GM12878 (cell line): Measurements from ENCODE around the gene PNPLA8. TPM values are rescaled to one million over a fixed set of nuclear protein-coding genes. Genes with fewer than 3 reads are reported as not detected.

Source experiments
- ATAC-seq: fragments of 200-7000 bp; cut with Tn5 transposase; 3 replicates; pipeline ENCODE4 v1.9.1; 2020; ENCODE audit warnings: mild to moderate bottlenecking, moderate library complexity
- BruUV-seq: library from RNA; stranded (reverse); fragments of 400-500 nt; replicated peaks from 2 replicates; lab custom pipeline; 2021; lab: Mats Ljungman, UMichigan
- CTCF ChIA-PET: fragments of 300-600 bp; sonication (Branson Sonifier 250); formaldehyde crosslinking; extraction: SDS; loops from one replicate; lab custom pipeline; 2021; ENCODE audit warnings: inconsistent platforms; lab: Yijun Ruan, JAX
- POLR2A ChIA-PET: fragments of 350-600 bp; formaldehyde crosslinking; extraction: SDS; loops from one replicate; lab custom pipeline; 2021; ENCODE audit warnings: inconsistent platforms; lab: Charles Lee
- RAD21 ChIA-PET: fragments of 300-600 bp; sonication (Branson Sonifier 250); formaldehyde crosslinking; loops from one replicate; lab custom pipeline; 2023; ENCODE audit warnings: antibody characterized with exemption; ENCODE audit not compliant: unreplicated experiment; lab: Charles Lee
- SMC1A ChIA-PET: fragments of 300-600 bp; sonication (Branson Sonifier 250); formaldehyde crosslinking; loops from one replicate; lab custom pipeline; 2023; ENCODE audit not compliant: unreplicated experiment, uncharacterized antibody; lab: Charles Lee
- DNase-seq: peaks from one replicate; pipeline ENCODE4 v3.0.0-alpha.2; 2011; ENCODE audit warnings: low read depth, low spot score
- FAIRE-seq: peaks from 3 replicates; lab custom pipeline; 2011; peaks lifted over from hg19 to GRCh38; lab: Jason Lieb, UNC
- H2AFZ ChIP-seq: 2 replicates; pipeline ENCODE4 v1.6.0; 2011; ENCODE audit warnings: low read depth, low read length, control low read depth; ENCODE audit not compliant: control insufficient read depth
- H3K27ac ChIP-seq: 2 replicates; pipeline ENCODE4 v1.5.1; 2011; ENCODE audit warnings: control low read depth; ENCODE audit not compliant: control insufficient read depth, insufficient read depth
- H3K27me3 ChIP-seq, 2 experiments: replicated peaks in 1 of 2; 2 replicates each; pipeline versions ENCODE4 v1.6.0 to v1.6.1; 2011; ENCODE audit warnings: low read length in 1 of 2; ENCODE audit not compliant: control insufficient read depth in 2 of 2, insufficient read depth in 2 of 2
- H3K36me3 ChIP-seq, 2 experiments: 2 replicates each; pipeline ENCODE4 v1.5.1; 2011; ENCODE audit warnings: low read length in 1 of 2; ENCODE audit not compliant: control insufficient read depth in 2 of 2, insufficient read depth in 2 of 2
- H3K4me1 ChIP-seq: 2 replicates; pipeline ENCODE4 v1.6.1; 2011; ENCODE audit warnings: mild to moderate bottlenecking, low read length, moderate library complexity, mixed read lengths; ENCODE audit not compliant: control insufficient read depth, insufficient read depth
- H3K4me2 ChIP-seq: 2 replicates; pipeline ENCODE4 v1.6.0; 2011; ENCODE audit warnings: control low read depth; ENCODE audit not compliant: control insufficient read depth, insufficient read depth
- H3K4me3 ChIP-seq: fragments of 200-600 bp; sonication (generic); 2 replicates; pipeline ENCODE4 v1.5.1; 2016
- H3K79me2 ChIP-seq: 2 replicates; pipeline ENCODE4 v1.6.0; 2011; ENCODE audit warnings: low read length; ENCODE audit not compliant: control insufficient read depth, insufficient read depth
- H3K9ac ChIP-seq: 2 replicates; pipeline ENCODE4 v1.8.0; 2011; ENCODE audit warnings: low read length, control low read depth, mixed read lengths; ENCODE audit not compliant: control insufficient read depth, insufficient read depth
- H3K9me3 ChIP-seq: replicated peaks from 3 replicates; pipeline ENCODE4 v1.5.1; 2011; ENCODE audit warnings: mild to moderate bottlenecking, low read length; ENCODE audit not compliant: control insufficient read depth, insufficient read depth
- H4K20me1 ChIP-seq: 2 replicates; pipeline ENCODE4 v1.6.0; 2011; ENCODE audit not compliant: control insufficient read depth, insufficient read depth
- ASH2L ChIP-seq: fragments of 300-600, 200-600 bp; sonication (generic); IDR thresholded peaks from 2 replicates; pipeline ENCODE4 v1.6.1; 2017; ENCODE audit warnings: low read depth, mild to moderate bottlenecking, borderline replicate concordance
- CBX3 ChIP-seq: fragments of 200-600 bp; sonication (generic); IDR thresholded peaks from 2 replicates; pipeline ENCODE4 v1.6.1; 2016; ENCODE audit warnings: low read depth, borderline replicate concordance
- CHD1 ChIP-seq: IDR thresholded peaks from 2 replicates; pipeline ENCODE4 v1.6.1; 2012; ENCODE audit warnings: low read depth, low read length, improper control_type of control experiment
- CHD2 ChIP-seq: IDR thresholded peaks from 2 replicates; pipeline ENCODE4 v1.6.1; 2011; ENCODE audit warnings: low read depth, low read length, improper control_type of control experiment, borderline replicate concordance
- CREM ChIP-seq: IDR thresholded peaks from 2 replicates; pipeline ENCODE4 v1.6.1; 2014; ENCODE audit warnings: antibody characterized with exemption, low read depth
- LARP7 ChIP-seq: fragments of 450-650 bp; IDR thresholded peaks from 2 replicates; pipeline ENCODE4 v1.6.1; 2017; ENCODE audit warnings: mild to moderate bottlenecking
- MYC ChIP-seq: IDR thresholded peaks from 2 replicates; pipeline ENCODE4 v1.6.1; 2011; ENCODE audit warnings: mild to moderate bottlenecking, low read length, moderate library complexity, inconsistent platforms; ENCODE audit not compliant: insufficient read depth, insufficient replicate concordance, insufficient read length, severe bottlenecking
- NR2C1 ChIP-seq: fragments of 450-650 bp; IDR thresholded peaks from 2 replicates; pipeline ENCODE4 v1.6.1; 2017; ENCODE audit warnings: antibody characterized with exemption, mild to moderate bottlenecking, moderate library complexity
- NR2C2 ChIP-seq: IDR thresholded peaks from 2 replicates; pipeline ENCODE4 v1.6.1; 2011; ENCODE audit warnings: borderline replicate concordance, low read depth; ENCODE audit not compliant: control insufficient read depth, insufficient read length
- PML ChIP-seq: IDR thresholded peaks from 2 replicates; pipeline ENCODE4 v1.6.1; 2012; ENCODE audit warnings: low read length, inconsistent platforms
- POU2F2 ChIP-seq: IDR thresholded peaks from 3 replicates; pipeline ENCODE4 v1.6.1; 2011; ENCODE audit warnings: low read depth, mild to moderate bottlenecking, low read length, borderline replicate concordance
- RELA ChIP-seq: fragments of 450-650 bp; IDR thresholded peaks from 2 replicates; pipeline ENCODE4 v1.8.0; 2014; ENCODE audit warnings: borderline replicate concordance; ENCODE audit not compliant: partially characterized antibody
- SIN3A ChIP-seq: IDR thresholded peaks from 2 replicates; pipeline ENCODE4 v1.6.1; 2012; ENCODE audit warnings: low read depth, low read length, improper control_type of control experiment
- STAT1 ChIP-seq: fragments of 450-650 bp; conservative IDR thresholded peaks from 2 replicates; pipeline ENCODE4 v1.6.1; 2014; ENCODE audit warnings: antibody characterized with exemption, mild to moderate bottlenecking
- SUZ12 ChIP-seq: fragments of 200-600 bp; sonication (generic); IDR thresholded peaks from one replicate; pipeline ENCODE4 v1.6.1; 2018; ENCODE audit warnings: antibody characterized with exemption, mild to moderate bottlenecking; ENCODE audit not compliant: unreplicated experiment
- ZNF207 ChIP-seq: fragments of 450-650 bp; IDR thresholded peaks from 2 replicates; pipeline ENCODE4 v1.6.1; 2014; ENCODE audit warnings: antibody characterized with exemption, mild to moderate bottlenecking, borderline replicate concordance
- WGBS: methylation state at CpG from one replicate; pipeline ENCODE4 v1.1.6; 2016; ENCODE audit warnings: low lambda C conversion rate; ENCODE audit not compliant: insufficient replicate concordance, insufficient coverage; ENCODE audit errors: missing lambda C conversion rate; 5-methylcytosine and 5-hydroxymethylcytosine counted together
- in situ Hi-C: fragments of 300-500 bp; cut with MboI; formaldehyde crosslinking; loops from 9 replicates; pipeline ENCODE4 v1.14.3; 2018; ENCODE audit warnings: mixed read lengths
- intact Hi-C: fragments of 100-400 bp; cut with micrococcal nuclease; formaldehyde crosslinking; loops from one replicate; pipeline ENCODE4 v1.14.2; 2022; ENCODE audit not compliant: unreplicated experiment
- polyA plus RNA-seq, 11 experiments: library from polyadenylated mRNA; depleted of rRNA in 4 of 11; unstranded in 6 of 11; stranded (reverse) in 5 of 11; fragments of >200 nt; fragmentation: Nextera tagmentation in 4 of 11; fragmentation: Illumina TruSeq in 1 of 11; extraction: Ambion mirVana in 4 of 11; extraction: Trizol in 1 of 11; gene quantifications; 1 replicate in 1 of 11; 2 replicates in 10 of 11; pipeline versions ENCODE4 v1.2.1 to v1.2.3, GENCODE V29; 2011 to 2016; ENCODE audit warnings: inconsistent platforms in 2 of 11, missing spikeins in 2 of 11, low read depth in 1 of 11
- total RNA-seq, 4 experiments: library from RNA; depleted of rRNA in 3 of 4; stranded (reverse); fragments of >200 nt in 3 of 4; fragmentation: Illumina TruSeq in 1 of 4; extraction: Trizol in 1 of 4; gene quantifications; 2 replicates each; pipeline versions ENCODE4 v1.2.1 to v1.2.3, GENCODE V29; 2013 to 2021
- TF ChIP-seq, protein P1 (sequence below): IDR thresholded peaks from 2 replicates; pipeline ENCODE4 v1.6.1; 2011; ENCODE audit warnings: mild to moderate bottlenecking, low read depth, low read length, moderate library complexity; ENCODE audit not compliant: insufficient replicate concordance
- TF ChIP-seq, protein P2 (sequence below): fragments of 450-650 bp; IDR thresholded peaks from 2 replicates; pipeline ENCODE4 v1.6.1; 2017; ENCODE audit warnings: mild to moderate bottlenecking, moderate library complexity
- TF ChIP-seq, protein P3 (sequence below): IDR thresholded peaks from 2 replicates; pipeline ENCODE4 v1.6.1; 2012; ENCODE audit warnings: low read depth, low read length, improper control_type of control experiment

Gene PNPLA8
- total and polyA plus RNA-seq, 10 of the 15 experiments (the other 5 are each of a cell fraction or from before 2014, with no cell fraction given) = 8.0 to 16.3 (median 12.2) TPM

DNA sequence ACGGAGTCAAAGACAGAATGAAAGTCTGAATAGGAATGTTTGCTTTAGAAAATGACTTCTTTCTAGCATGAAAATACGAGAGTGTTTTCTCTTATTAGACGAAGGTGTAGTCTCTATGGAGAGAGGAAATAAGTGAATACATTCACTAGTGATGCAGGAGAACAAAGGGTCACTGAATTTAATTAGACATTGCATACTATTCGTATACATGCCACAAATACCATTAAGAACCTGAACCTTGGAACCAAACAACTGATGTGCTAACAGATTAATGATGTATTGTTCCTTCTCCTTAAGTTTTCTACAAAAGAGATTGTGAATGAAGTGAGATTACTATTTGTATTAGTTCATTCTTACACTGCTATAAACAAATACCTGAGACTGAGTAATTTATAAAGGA, 33.3 kb upstream of the PNPLA8 start:
- in situ Hi-C loops (no loop called here), intact Hi-C loops (no loop called here)
- no peak overlapping the region for H3K27ac ChIP-seq
- TF ChIP-seq CREM (no peak), CBX3 (no peak), CHD1 (no peak), SIN3A (no peak), CHD2 (no peak), NR2C2 (no peak), RELA (no peak), POU2F2 (no peak), LARP7 (no peak), NR2C1 (no peak), MYC (no peak), ASH2L (no peak), PML (no peak), ZNF207 (no peak), STAT1 (no peak), SUZ12 (no peak)
- TF ChIP-seq, protein P1, sequence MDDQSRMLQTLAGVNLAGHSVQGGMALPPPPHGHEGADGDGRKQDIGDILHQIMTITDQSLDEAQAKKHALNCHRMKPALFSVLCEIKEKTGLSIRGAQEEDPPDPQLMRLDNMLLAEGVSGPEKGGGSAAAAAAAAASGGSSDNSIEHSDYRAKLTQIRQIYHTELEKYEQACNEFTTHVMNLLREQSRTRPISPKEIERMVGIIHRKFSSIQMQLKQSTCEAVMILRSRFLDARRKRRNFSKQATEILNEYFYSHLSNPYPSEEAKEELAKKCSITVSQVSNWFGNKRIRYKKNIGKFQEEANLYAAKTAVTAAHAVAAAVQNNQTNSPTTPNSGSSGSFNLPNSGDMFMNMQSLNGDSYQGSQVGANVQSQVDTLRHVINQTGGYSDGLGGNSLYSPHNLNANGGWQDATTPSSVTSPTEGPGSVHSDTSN = no peak
- TF ChIP-seq, protein P2, sequence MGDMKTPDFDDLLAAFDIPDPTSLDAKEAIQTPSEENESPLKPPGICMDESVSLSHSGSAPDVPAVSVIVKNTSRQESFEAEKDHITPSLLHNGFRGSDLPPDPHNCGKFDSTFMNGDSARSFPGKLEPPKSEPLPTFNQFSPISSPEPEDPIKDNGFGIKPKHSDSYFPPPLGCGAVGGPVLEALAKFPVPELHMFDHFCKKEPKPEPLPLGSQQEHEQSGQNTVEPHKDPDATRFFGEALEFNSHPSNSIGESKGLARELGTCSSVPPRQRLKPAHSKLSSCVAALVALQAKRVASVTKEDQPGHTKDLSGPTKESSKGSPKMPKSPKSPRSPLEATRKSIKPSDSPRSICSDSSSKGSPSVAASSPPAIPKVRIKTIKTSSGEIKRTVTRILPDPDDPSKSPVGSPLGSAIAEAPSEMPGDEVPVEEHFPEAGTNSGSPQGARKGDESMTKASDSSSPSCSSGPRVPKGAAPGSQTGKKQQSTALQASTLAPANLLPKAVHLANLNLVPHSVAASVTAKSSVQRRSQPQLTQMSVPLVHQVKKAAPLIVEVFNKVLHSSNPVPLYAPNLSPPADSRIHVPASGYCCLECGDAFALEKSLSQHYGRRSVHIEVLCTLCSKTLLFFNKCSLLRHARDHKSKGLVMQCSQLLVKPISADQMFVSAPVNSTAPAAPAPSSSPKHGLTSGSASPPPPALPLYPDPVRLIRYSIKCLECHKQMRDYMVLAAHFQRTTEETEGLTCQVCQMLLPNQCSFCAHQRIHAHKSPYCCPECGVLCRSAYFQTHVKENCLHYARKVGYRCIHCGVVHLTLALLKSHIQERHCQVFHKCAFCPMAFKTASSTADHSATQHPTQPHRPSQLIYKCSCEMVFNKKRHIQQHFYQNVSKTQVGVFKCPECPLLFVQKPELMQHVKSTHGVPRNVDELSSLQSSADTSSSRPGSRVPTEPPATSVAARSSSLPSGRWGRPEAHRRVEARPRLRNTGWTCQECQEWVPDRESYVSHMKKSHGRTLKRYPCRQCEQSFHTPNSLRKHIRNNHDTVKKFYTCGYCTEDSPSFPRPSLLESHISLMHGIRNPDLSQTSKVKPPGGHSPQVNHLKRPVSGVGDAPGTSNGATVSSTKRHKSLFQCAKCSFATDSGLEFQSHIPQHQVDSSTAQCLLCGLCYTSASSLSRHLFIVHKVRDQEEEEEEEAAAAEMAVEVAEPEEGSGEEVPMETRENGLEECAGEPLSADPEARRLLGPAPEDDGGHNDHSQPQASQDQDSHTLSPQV = no peak
- TF ChIP-seq, protein P3, sequence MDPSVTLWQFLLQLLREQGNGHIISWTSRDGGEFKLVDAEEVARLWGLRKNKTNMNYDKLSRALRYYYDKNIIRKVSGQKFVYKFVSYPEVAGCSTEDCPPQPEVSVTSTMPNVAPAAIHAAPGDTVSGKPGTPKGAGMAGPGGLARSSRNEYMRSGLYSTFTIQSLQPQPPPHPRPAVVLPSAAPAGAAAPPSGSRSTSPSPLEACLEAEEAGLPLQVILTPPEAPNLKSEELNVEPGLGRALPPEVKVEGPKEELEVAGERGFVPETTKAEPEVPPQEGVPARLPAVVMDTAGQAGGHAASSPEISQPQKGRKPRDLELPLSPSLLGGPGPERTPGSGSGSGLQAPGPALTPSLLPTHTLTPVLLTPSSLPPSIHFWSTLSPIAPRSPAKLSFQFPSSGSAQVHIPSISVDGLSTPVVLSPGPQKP = no peak
- no peak for DNase-seq
- RAD21 ChIA-PET = no interaction called here
- H3K79me2 ChIP-seq = no peaks in the 10 kb centered on the region
- H3K4me1 ChIP-seq = no peaks in the 10 kb centered on the region
- SMC1A ChIA-PET = interaction anchor here (1.1 kb wide), 1 partner anchor 33 kb away, joined by 5 read pairs; the partner anchor contains the start of gene PNPLA8
- H3K9ac ChIP-seq = no peak overlapping the region
- H3K9me3 ChIP-seq = peaks cover 12% of the 10 kb centered on the region; the same call in 2 of the 3 replicates
- CTCF ChIA-PET = interaction anchor here (1.2 kb wide), 1 partner anchor 29 kb away, joined by 3 read pairs; no protein-coding TSS in a partner anchor
- 95% methylated on average over 4 of the region's 4 CpGs for WGBS
- H3K4me3 ChIP-seq = no peak overlapping the region
- H4K20me1 ChIP-seq = no peaks in the 10 kb centered on the region
- H3K36me3 ChIP-seq = no peaks in the 10 kb centered on the region
- no peak overlapping the region for H2AFZ ChIP-seq
- no peaks in the 10 kb centered on the region for H3K27me3 ChIP-seq
- H3K4me2 ChIP-seq = no peak overlapping the region
- POLR2A ChIA-PET = interaction anchor here (0.5 to 0.9 kb wide), 2 partner anchors 18 to 33 kb away, joined by 3 to 5 read pairs; partner anchors contain the start of gene PNPLA8
- no peak for ATAC-seq
- no TSS peak for BruUV-seq
- no peak for FAIRE-seq
